Natural killer cell (primary cell): ENCODE results near the gene MRPL53. TPM values are rescaled to one million over a fixed set of nuclear protein-coding genes. Genes with fewer than 3 reads are reported as not detected.

Experiments used
- ATAC-seq, 3 donors: fragments of 150-1000 bp in 2 of 3; fragments of 200-7000 bp in 1 of 3; cut with Tn5 transposase; 1 replicate in 1 of 3; 2 replicates in 2 of 3; pipeline ENCODE4 v1.10.0; 2021; ENCODE audit warnings: mild to moderate bottlenecking in 2 of 3, moderate library complexity in 2 of 3
- DNase-seq, 2 donors: peaks; one replicate each; pipeline versions ENCODE4 v3.0.0 to v3.0.0-alpha.2; 2013 to 2021; ENCODE audit warnings: mixed read lengths in 1 of 2
- H3K27ac ChIP-seq: one replicate; pipeline ENCODE4 v1.5.1; 2013; ENCODE audit warnings: mild to moderate bottlenecking, low read length
- H3K27me3 ChIP-seq: one replicate; pipeline ENCODE4 v1.6.1; 2013; ENCODE audit warnings: low read length; ENCODE audit not compliant: control insufficient read depth, insufficient read depth
- H3K36me3 ChIP-seq: one replicate; pipeline ENCODE4 v1.6.1; 2013; ENCODE audit warnings: low read length; ENCODE audit not compliant: control insufficient read depth, insufficient read depth
- H3K4me1 ChIP-seq: one replicate; pipeline ENCODE4 v1.6.1; 2013; ENCODE audit warnings: low read length; ENCODE audit not compliant: control insufficient read depth, insufficient read depth
- H3K4me3 ChIP-seq: one replicate; pipeline ENCODE4 v1.5.1; 2013; ENCODE audit warnings: low read length
- H3K9me3 ChIP-seq: one replicate; pipeline ENCODE4 v1.6.1; 2013; ENCODE audit warnings: low read length; ENCODE audit not compliant: control insufficient read depth, insufficient read depth
- H3K27ac Mint-ChIP-seq, 2 donors: one replicate each; pipeline ENCODE4 v1.8.0; 2022; ENCODE audit warnings: mild to moderate bottlenecking in 2 of 2, mixed read lengths in 2 of 2, moderate library complexity in 1 of 2
- H3K27me3 Mint-ChIP-seq, 2 donors: one replicate each; pipeline ENCODE4 v1.8.0; 2022; ENCODE audit warnings: low read depth in 2 of 2, mixed read lengths in 2 of 2
- H3K36me3 Mint-ChIP-seq: one replicate; pipeline ENCODE4 v1.8.0; 2022; ENCODE audit warnings: mixed read lengths
- H3K4me1 Mint-ChIP-seq, 2 donors: one replicate each; pipeline ENCODE4 v1.8.0; 2022; ENCODE audit warnings: mixed read lengths in 2 of 2
- H3K4me3 Mint-ChIP-seq: one replicate; pipeline ENCODE4 v1.8.0; 2022; ENCODE audit warnings: mild to moderate bottlenecking, moderate library complexity, mixed read lengths
- H3K9me3 Mint-ChIP-seq, 2 donors: one replicate each; pipeline ENCODE4 v1.8.0; 2022; ENCODE audit warnings: mixed read lengths in 2 of 2
- CTCF ChIP-seq: fragments of 200-600 bp; IDR thresholded peaks from one replicate; pipeline ENCODE4 v1.8.0; 2022; ENCODE audit warnings: antibody characterized with exemption
- WGBS: methylation state at CpG from one replicate; pipeline ENCODE4 v1.1.7; 2013; ENCODE audit warnings: missing lambda C conversion rate; ENCODE audit not compliant: insufficient coverage; 5-methylcytosine and 5-hydroxymethylcytosine counted together
- intact Hi-C: fragments of 100-400 bp; cut with micrococcal nuclease; formaldehyde crosslinking; loops from one replicate; pipeline ENCODE4 v1.14.2; 2022
- total RNA-seq, 4 donors: library from RNA; stranded (reverse); fragments of 120-200 nt in 1 of 4; gene quantifications; one replicate each; pipeline versions ENCODE4 v1.2.3 to v1.2.4, GENCODE V29; 2013 to 2022

The MRPL53 gene
- total RNA-seq, 3 donors from 2014 or later (not counting 1 experiment from before 2014, with no cell fraction given) = 42.4 to 49.7 (median 42.4) TPM

GRCh38 chr2:74426181-74426758, 46.2 kb downstream of the MRPL53 start:
- no peak for TF ChIP-seq CTCF
- DNase-seq (no peak), ATAC-seq (no peak)
- Mint-ChIP-seq H3K36me3 (no peaks in the 10 kb centered on the region), H3K4me1 (peaks cover 8 to 16% of the 10 kb centered on the region in 2 donors), H3K27me3 (no peaks in the 10 kb centered on the region), H3K9me3 (no peaks in the 10 kb centered on the region), H3K27ac (peak overlapping the region in 1 of 2 donors; percentile 96), H3K4me3 (no peak overlapping the region)
- Histone ChIP-seq H3K9me3 (no peaks in the 10 kb centered on the region), H3K4me1 (peaks cover 7% of the 10 kb centered on the region), H3K36me3 (peaks cover 11% of the 10 kb centered on the region), H3K4me3 (no peak overlapping the region), H3K27me3 (no peaks in the 10 kb centered on the region), H3K27ac (no peak overlapping the region)
- intact Hi-C loops = no loop called here
- 91% methylated on average over 14 of the region's 14 CpGs for WGBS

GRCh38 chr2:74425523-74425922, 47.0 kb downstream of the MRPL53 start:
- Histone ChIP-seq H3K27ac (no peak overlapping the region), H3K27me3 (no peaks in the 10 kb centered on the region), H3K4me1 (peaks cover 14% of the 10 kb centered on the region), H3K36me3 (peaks cover 11% of the 10 kb centered on the region), H3K9me3 (no peaks in the 10 kb centered on the region), H3K4me3 (no peak overlapping the region)
- no peak for DNase-seq
- H3K9me3 Mint-ChIP-seq = no peaks in the 10 kb centered on the region
- ATAC-seq = no peak
- peaks cover 14 to 23% of the 10 kb centered on the region in 2 donors for H3K4me1 Mint-ChIP-seq
- WGBS = 96% methylated on average over 7 of the region's 7 CpGs
- peak overlapping the region in 1 of 2 donors; percentile 96 for H3K27ac Mint-ChIP-seq
- intact Hi-C loops = no loop called here
- H3K27me3 Mint-ChIP-seq = no peaks in the 10 kb centered on the region
- no peaks in the 10 kb centered on the region for H3K36me3 Mint-ChIP-seq
- TF ChIP-seq CTCF = no peak
- no peak overlapping the region for H3K4me3 Mint-ChIP-seq

GRCh38 chr2:74424995-74425406, 47.5 kb downstream of the MRPL53 start:
- DNase-seq = no peak
- Histone ChIP-seq H3K4me3 (no peak overlapping the region), H3K36me3 (peaks cover 9% of the 10 kb centered on the region), H3K9me3 (no peaks in the 10 kb centered on the region), H3K4me1 (peaks cover 16% of the 10 kb centered on the region), H3K27me3 (no peaks in the 10 kb centered on the region), H3K27ac (no peak overlapping the region)
- H3K4me3 Mint-ChIP-seq = no peak overlapping the region
- no peaks in the 10 kb centered on the region for H3K36me3 Mint-ChIP-seq
- WGBS = 94% methylated on average over 5 of the region's 5 CpGs
- H3K27ac Mint-ChIP-seq = peak overlapping the region in 1 of 2 donors; percentile 96
- no peaks in the 10 kb centered on the region for H3K9me3 Mint-ChIP-seq
- no peaks in the 10 kb centered on the region for H3K27me3 Mint-ChIP-seq
- no peak for TF ChIP-seq CTCF
- intact Hi-C loops = no loop called here
- no peak for ATAC-seq
- H3K4me1 Mint-ChIP-seq = peaks cover 19 to 28% of the 10 kb centered on the region in 2 donors
